Measurements from ENCODE around the gene PCDHGA10. TPM values are rescaled to one million over a fixed set of nuclear protein-coding genes. Genes with fewer than 3 reads are reported as not detected.
"Not testable (repeated sequence)": the region's sequence is repeated elsewhere in the genome, so short reads cannot be mapped to it uniquely, and the experiment has no call there.

The PCDHGA10 gene
- total RNA-seq, 1 experiment from 2014 or later = 3.8 TPM

DNA sequence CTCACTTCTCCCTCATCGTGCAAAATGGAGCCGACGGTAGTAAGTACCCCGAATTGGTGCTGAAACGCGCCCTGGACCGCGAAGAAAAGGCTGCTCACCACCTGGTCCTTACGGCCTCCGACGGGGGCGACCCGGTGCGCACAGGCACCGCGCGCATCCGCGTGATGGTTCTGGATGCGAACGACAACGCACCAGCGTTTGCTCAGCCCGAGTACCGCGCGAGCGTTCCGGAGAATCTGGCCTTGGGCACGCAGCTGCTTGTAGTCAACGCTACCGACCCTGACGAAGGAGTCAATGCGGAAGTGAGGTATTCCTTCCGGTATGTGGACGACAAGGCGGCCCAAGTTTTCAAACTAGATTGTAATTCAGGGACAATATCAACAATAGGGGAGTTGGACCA, 18.5 kb downstream of the PCDHGA10 start (continued):
- TF ChIP-seq, protein P1, sequence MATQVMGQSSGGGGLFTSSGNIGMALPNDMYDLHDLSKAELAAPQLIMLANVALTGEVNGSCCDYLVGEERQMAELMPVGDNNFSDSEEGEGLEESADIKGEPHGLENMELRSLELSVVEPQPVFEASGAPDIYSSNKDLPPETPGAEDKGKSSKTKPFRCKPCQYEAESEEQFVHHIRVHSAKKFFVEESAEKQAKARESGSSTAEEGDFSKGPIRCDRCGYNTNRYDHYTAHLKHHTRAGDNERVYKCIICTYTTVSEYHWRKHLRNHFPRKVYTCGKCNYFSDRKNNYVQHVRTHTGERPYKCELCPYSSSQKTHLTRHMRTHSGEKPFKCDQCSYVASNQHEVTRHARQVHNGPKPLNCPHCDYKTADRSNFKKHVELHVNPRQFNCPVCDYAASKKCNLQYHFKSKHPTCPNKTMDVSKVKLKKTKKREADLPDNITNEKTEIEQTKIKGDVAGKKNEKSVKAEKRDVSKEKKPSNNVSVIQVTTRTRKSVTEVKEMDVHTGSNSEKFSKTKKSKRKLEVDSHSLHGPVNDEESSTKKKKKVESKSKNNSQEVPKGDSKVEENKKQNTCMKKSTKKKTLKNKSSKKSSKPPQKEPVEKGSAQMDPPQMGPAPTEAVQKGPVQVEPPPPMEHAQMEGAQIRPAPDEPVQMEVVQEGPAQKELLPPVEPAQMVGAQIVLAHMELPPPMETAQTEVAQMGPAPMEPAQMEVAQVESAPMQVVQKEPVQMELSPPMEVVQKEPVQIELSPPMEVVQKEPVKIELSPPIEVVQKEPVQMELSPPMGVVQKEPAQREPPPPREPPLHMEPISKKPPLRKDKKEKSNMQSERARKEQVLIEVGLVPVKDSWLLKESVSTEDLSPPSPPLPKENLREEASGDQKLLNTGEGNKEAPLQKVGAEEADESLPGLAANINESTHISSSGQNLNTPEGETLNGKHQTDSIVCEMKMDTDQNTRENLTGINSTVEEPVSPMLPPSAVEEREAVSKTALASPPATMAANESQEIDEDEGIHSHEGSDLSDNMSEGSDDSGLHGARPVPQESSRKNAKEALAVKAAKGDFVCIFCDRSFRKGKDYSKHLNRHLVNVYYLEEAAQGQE (IDR thresholded peaks at IDR 0.05; ENCODE audit: low read depth) = no peak
- no peak for TF ChIP-seq FOSL1 (IDR thresholded peaks at IDR 0.05; ENCODE audit: low read depth)

DNA sequence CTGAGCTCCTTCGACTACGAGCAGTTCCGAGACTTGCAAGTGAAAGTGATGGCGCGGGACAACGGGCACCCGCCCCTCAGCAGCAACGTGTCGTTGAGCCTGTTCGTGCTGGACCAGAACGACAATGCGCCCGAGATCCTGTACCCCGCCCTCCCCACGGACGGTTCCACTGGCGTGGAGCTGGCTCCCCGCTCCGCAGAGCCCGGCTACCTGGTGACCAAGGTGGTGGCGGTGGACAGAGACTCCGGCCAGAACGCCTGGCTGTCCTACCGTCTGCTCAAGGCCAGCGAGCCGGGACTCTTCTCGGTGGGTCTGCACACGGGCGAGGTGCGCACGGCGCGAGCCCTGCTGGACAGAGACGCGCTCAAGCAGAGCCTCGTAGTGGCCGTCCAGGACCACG, 19.5 kb downstream of the PCDHGA10 start:
- H3K36me3 ChIP-seq (ENCODE audit: control insufficient read depth in 1 of 2, insufficient read depth in 2 of 2, low read length in 2 of 2); H3K27ac ChIP-seq (ENCODE audit: low read depth, low read length); H3K4me1 ChIP-seq (ENCODE audit: control insufficient read depth in 1 of 2, insufficient read depth in 2 of 2, low read length in 2 of 2); H3K27me3 ChIP-seq (ENCODE audit: insufficient read depth, low read length); ATAC-seq; H3K4me2 ChIP-seq (ENCODE audit: low read length); H2AFZ ChIP-seq (ENCODE audit: low read depth, low read length, poor library complexity, severe bottlenecking); H4K20me1 ChIP-seq (ENCODE audit: insufficient read depth); H3K9ac ChIP-seq (ENCODE audit: low read length); POLR2A ChIA-PET; BruUV-seq (replicated peaks); RAD21 ChIA-PET (ENCODE audit: low non-redundant PET in 1 of 2, low total read pairs in 2 of 2, uncharacterized antibody in 2 of 2, unreplicated experiment in 2 of 2); intact Hi-C loops (cut with micrococcal nuclease); H3K79me2 ChIP-seq (ENCODE audit: insufficient read depth, low read length); H3K9me3 ChIP-seq (ENCODE audit: control insufficient read depth in 1 of 2, insufficient read depth in 1 of 2, low read depth in 1 of 2, low read length in 2 of 2); CTCF ChIA-PET; H3K4me3 ChIP-seq (replicated peaks in 1 of 2; ENCODE audit: low read depth in 1 of 2, low read length in 2 of 2); DNase-seq (ENCODE audit: low read depth, low spot score); H3K9me2 ChIP-seq (ENCODE audit: insufficient read depth): not testable (repeated sequence)

DNA sequence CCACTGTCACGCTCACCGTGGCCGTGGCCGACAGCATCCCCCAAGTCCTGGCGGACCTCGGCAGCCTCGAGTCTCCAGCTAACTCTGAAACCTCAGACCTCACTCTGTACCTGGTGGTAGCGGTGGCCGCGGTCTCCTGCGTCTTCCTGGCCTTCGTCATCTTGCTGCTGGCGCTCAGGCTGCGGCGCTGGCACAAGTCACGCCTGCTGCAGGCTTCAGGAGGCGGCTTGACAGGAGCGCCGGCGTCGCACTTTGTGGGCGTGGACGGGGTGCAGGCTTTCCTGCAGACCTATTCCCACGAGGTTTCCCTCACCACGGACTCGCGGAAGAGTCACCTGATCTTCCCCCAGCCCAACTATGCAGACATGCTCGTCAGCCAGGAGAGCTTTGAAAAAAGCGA, 19.9 kb downstream of the PCDHGA10 start:
- intact Hi-C loops (cut with micrococcal nuclease); H4K20me1 ChIP-seq (ENCODE audit: insufficient read depth); H3K36me3 ChIP-seq (ENCODE audit: control insufficient read depth in 1 of 2, insufficient read depth in 2 of 2, low read length in 2 of 2); H3K4me2 ChIP-seq (ENCODE audit: low read length); H3K27me3 ChIP-seq (ENCODE audit: insufficient read depth, low read length); H2AFZ ChIP-seq (ENCODE audit: low read depth, low read length, poor library complexity, severe bottlenecking); H3K79me2 ChIP-seq (ENCODE audit: insufficient read depth, low read length); BruUV-seq (replicated peaks); CTCF ChIA-PET; RAD21 ChIA-PET (ENCODE audit: low non-redundant PET in 1 of 2, low total read pairs in 2 of 2, uncharacterized antibody in 2 of 2, unreplicated experiment in 2 of 2); H3K4me3 ChIP-seq (replicated peaks in 1 of 2; ENCODE audit: low read depth in 1 of 2, low read length in 2 of 2); POLR2A ChIA-PET; H3K9me3 ChIP-seq (ENCODE audit: control insufficient read depth in 1 of 2, insufficient read depth in 1 of 2, low read depth in 1 of 2, low read length in 2 of 2); H3K9ac ChIP-seq (ENCODE audit: low read length); H3K27ac ChIP-seq (ENCODE audit: low read depth, low read length); H3K9me2 ChIP-seq (ENCODE audit: insufficient read depth); ATAC-seq; H3K4me1 ChIP-seq (ENCODE audit: control insufficient read depth in 1 of 2, insufficient read depth in 2 of 2, low read length in 2 of 2); DNase-seq (ENCODE audit: low read depth, low spot score): not testable (repeated sequence)
